HG03025 (cell line): Measurements from ENCODE around the gene GOLGA6L24.
"Not testable (repeated sequence)": the region's sequence is repeated elsewhere in the genome, so short reads cannot be mapped to it uniquely, and the experiment has no call there.

Source experiments
- ATAC-seq: cut with Tn5 transposase; IDR thresholded peaks from one replicate; pipeline ENCODE4 v1.9.1; 2021; ENCODE audit warnings: mild to moderate bottlenecking, moderate library complexity; ENCODE audit not compliant: unreplicated experiment, low FRiP score

Gene GOLGA6L24

DNA sequence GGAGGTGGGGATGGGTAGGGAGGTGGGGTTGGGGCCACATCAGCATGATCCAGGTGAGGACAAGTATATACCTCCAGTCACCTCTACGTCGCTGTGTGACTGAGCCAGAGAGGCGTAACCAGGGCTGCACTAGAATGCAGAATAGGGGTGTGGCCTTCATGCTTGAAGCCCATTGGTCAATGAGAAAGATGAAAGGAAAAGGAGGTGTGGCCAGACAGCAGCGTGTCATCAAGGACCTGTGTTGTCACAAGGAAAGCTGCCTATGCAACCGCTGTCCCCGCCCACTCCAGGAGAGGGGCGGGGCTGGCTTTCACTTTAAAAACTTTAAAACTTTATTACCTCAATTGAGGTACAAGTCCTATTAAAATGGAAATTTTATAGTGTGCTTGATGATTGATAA lies at the start of gene GOLGA6L24:
Gene GOLGA6L24, minus strand, starts transcription at position 101 of the 400 bp plus-strand sequence. Its CDS starts 61 bp downstream, at position 40.
- not testable (repeated sequence) for ATAC-seq

DNA sequence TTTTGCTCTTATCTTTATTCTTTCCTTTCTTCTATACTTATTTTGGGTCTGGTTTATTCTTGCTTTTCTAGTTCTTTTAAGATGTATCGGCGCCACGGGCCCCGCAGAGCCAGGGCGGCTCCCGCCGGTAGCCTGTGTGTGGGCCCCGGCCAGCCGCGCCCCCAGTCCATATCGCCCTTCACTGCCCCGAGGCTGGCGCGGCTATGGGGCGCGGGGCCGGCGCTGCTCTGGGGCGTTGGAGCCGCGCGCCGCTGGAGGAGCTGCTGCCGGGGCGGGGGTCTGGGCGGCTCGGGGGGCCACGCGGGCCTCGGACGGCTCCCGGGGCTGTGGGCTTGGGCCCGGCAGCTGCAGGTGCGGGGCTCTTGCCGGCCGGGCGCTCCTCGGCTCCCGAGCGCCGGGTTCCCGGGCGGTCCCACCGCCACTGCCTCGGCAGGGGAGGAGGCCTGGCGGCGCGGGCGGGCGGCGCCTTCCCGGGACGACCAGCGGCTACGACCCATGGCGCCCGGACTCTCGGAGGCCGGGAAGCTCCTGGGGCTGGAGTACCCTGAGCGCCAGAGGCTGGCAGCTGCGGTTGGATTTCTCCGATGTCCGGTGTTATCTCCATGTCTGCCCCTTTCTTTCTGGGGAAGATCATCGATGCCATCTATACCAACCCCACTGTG lies 45.0 kb upstream of the GOLGA6L24 start:
- ATAC-seq, result not testable (repeated sequence)

DNA sequence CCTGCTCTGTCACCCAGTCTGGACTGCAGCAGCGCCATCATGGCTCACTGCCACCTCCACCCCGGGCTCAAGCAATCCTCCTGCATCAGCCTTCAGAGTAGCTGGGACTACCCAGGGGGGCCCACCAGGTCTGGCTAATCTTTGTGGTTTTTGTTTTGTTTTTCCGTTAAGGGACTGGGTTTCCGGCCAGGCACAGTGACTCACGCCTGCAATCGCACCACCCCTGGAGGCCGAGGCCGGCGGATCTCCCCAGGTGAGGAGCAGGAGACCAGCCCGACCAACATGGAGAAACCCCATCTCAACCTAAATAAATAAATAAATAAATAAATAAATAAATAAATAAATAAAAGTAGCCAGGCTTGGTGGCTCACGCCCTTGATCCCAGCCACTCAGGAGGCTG lies 38.1 kb upstream of the GOLGA6L24 start:
- ATAC-seq, result not testable (repeated sequence)

- not testable (repeated sequence) for ATAC-seq
Measured at GRCh38 chr15:28380053-28380452, 22.2 kb upstream of the GOLGA6L24 start.

DNA sequence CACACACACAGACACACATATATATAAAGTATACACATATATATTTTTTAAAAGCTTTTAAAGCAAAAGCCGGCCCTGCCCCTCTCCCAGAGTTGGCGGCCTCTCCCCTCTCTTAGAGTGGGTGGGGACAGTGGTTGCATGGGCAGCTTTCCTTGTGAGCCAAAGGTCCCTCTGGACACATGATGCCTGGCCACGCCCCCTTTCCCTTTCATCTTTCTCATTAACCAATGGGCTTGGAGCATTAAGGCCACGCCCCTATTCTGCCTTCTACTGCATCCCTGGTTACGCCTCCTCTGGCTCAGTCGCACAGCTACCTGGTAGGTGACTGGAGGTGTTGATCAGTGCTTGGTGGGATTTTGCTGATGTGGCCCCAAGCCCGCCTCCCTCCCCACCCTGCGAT lies 20.5 kb upstream of the GOLGA6L24 start, which contains the start of gene GOLGA8F:
Gene GOLGA8F, plus strand, starts transcription at position 301 of the 400 bp plus-strand sequence. Its CDS starts 98 bp downstream, at position 399.
- ATAC-seq, result not testable (repeated sequence)

- not testable (repeated sequence) for ATAC-seq
Measured at GRCh38 chr15:28365502-28365901, 7.6 kb upstream of the GOLGA6L24 start.

DNA sequence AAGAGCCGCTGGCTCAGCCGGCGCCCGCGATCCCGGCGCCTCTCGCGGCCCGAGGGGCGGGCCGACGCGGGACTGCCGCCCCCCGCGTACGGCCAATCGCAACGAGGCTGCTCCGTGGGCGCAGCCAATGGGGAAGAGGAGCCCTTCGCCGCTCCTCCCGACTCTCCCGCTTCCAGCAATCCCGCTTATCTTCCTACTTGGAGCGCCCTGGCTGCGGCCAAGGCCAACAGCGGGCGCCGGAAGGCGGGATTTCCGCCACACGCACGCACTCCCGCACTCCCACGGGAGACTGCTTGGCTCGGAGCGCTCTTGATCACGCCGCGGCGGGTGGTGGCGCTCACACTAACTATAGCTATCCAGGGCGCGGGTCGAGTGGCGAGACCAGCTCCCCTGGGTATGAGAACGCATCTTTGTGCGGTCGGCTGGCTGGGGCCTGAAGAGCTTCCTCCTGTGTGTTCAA lies 35.7 kb downstream of the GOLGA6L24 start, which contains the start of gene HERC2:
Gene HERC2, minus strand, starts transcription at position 51 of the 460 bp plus-strand sequence. CDS start 746 bp downstream, outside the sequence.
- not testable (repeated sequence) for ATAC-seq

DNA sequence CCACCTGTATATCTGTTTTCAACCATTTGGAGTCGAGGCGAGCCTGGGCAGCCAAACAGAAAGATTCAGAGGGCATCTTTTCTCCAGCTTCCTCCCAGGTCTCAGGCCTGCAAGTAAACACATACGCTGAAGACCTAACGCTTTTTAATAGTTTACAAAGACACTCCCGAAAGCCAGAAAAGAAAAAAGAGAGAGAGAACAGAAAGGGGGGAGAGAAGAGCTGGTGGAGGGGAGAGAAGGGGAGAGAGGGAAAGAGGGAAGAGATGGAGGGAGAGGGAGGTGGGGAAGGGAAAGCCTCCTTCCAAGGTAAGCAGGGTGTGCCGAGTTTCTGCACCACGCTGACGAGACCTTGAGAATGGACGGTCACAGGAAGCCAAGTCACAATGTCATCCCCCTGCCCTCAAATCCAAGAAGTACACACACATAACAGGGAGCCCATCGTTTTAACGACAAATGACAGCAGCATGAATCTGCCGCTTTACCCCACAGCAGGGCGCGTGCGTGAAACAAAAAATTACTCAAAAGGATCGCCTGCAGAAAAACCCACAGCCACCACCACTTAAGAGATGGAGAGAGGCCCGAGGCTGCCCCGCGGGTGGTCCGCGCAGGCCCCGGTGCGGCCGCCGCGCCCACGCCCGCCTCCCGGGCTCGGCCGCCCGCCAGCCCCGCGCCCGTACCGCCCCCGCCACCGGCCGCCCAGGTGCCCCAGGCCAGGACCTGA lies 36.4 kb downstream of the GOLGA6L24 start:
- not testable (repeated sequence) for ATAC-seq

- ATAC-seq, result not testable (repeated sequence)
Measured at GRCh38 chr15:28319725-28320124, 38.2 kb downstream of the GOLGA6L24 start.

- ATAC-seq, result not testable (repeated sequence)
Measured at GRCh38 chr15:28318828-28319227, 39.1 kb downstream of the GOLGA6L24 start.

GRCh38 chr15:28318122-28318521 lies 39.8 kb downstream of the GOLGA6L24 start:
- ATAC-seq, result not testable (repeated sequence)

- not testable (repeated sequence) for ATAC-seq
Measured at GRCh38 chr15:28316958-28317357, 40.9 kb downstream of the GOLGA6L24 start.

DNA sequence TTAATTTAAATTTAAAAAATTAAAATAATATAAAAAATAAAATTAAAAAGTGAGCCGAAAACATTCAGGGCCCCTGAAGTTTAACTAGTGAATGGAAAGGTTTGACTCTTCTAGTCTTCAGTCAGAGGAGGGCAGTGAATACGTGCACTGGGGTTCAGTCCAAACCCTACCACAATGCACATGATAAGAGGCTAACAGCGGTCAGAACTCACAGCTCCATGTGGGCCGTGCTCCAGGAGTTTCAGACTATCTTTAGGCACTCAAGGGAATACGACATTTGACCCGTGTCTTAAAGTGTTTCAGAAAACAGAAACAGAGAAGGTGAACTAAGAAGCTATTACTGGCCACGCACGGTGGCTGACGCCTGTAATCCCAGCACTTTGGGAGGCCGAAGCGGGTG lies 47.4 kb downstream of the GOLGA6L24 start:
- ATAC-seq, result not testable (repeated sequence)

DNA sequence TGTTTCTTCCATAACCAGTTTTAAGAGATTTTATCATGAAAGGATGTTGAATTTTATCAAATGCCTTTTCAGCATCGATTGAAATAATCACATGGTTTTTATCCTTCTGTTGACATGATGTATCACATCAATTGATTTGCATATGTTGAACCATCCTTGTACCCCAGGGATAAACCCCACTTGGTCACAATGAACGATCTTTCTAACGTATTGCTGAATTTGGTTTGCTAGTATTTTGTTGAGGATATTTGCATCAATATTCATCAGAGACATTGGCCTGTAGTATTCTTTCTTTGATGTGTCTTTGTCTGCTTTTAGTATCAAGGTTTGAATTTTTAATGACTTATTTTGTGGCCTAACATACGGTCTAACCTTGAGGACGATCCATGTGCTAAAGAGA lies 49.2 kb downstream of the GOLGA6L24 start:
- not testable (repeated sequence) for ATAC-seq
